HEK293 (cell line): Measurements from ENCODE around the gene LGALS7.
A peak's percentile ranks its signal among the peaks of the same experiment; 100 is the strongest.

Experiments
- CTCF ChIA-PET: fragments of 350-600 bp; formaldehyde crosslinking; extraction: SDS; loops from one replicate; lab custom pipeline; 2021; ENCODE audit warnings: antibody characterized with exemption; lab: Yijun Ruan, JAX
- POLR2A ChIA-PET: fragments of 300-600 bp; formaldehyde crosslinking; extraction: SDS; loops from one replicate; lab custom pipeline; 2020; ENCODE audit warnings: antibody characterized with exemption, inconsistent platforms; lab: Yijun Ruan, JAX
- H3K27ac ChIP-seq: fragments of 200-500 bp; sonication (Bioruptor generic); 2 replicates; pipeline ENCODE4 v1.5.1; 2014; ENCODE audit warnings: low read depth, low read length, control low read depth, inconsistent platforms; ENCODE audit errors: extremely low read depth
- H3K36me3 ChIP-seq, 2 experiments: fragments of 200-500 bp in 1 of 2; sonication (Bioruptor generic) in 1 of 2; 1 replicate in 1 of 2; 2 replicates in 1 of 2; pipeline ENCODE4 v1.5.1; 2014 to 2017; ENCODE audit warnings: inconsistent platforms in 2 of 2, low read length in 2 of 2; ENCODE audit not compliant: control insufficient read depth in 2 of 2, insufficient read depth in 1 of 2
- H3K4me1 ChIP-seq: fragments of 200-500 bp; sonication (Bioruptor generic); 2 replicates; pipeline ENCODE4 v1.5.1; 2014; ENCODE audit warnings: mild to moderate bottlenecking, low read length, inconsistent platforms; ENCODE audit not compliant: control insufficient read depth, insufficient read depth
- H3K4me3 ChIP-seq: 2 replicates; pipeline ENCODE4 v1.5.1; 2011; ENCODE audit warnings: low read depth, mild to moderate bottlenecking, control low read depth, low read length, moderate library complexity
- H3K9me3 ChIP-seq: fragments of 200-500 bp; sonication (Bioruptor generic); 2 replicates; pipeline ENCODE4 v1.5.1; 2014; ENCODE audit warnings: low read depth, low read length, inconsistent platforms; ENCODE audit not compliant: control insufficient read depth, insufficient read depth
- EGR2 ChIP-seq: fragments of 450-650 bp; formaldehyde crosslinking; IDR thresholded peaks from 2 replicates; pipeline ENCODE4 v1.5.1; 2016; ENCODE audit warnings: low read depth, missing biosample characterization, missing genetic modification characterization
- GLIS2 ChIP-seq: fragments of 450-650 bp; formaldehyde crosslinking; IDR thresholded peaks from 2 replicates; pipeline ENCODE4 v1.5.1; 2016; ENCODE audit warnings: missing biosample characterization, missing genetic modification characterization
- HIC1 ChIP-seq: fragments of 450-650 bp; formaldehyde crosslinking; IDR thresholded peaks from 2 replicates; pipeline ENCODE4 v1.5.1; 2016; ENCODE audit warnings: missing biosample characterization, missing genetic modification characterization
- ZBTB10 ChIP-seq: fragments of 450-650 bp; formaldehyde crosslinking; IDR thresholded peaks from 2 replicates; pipeline ENCODE4 v1.5.1; 2016; ENCODE audit warnings: missing biosample characterization, missing genetic modification characterization
- ZFHX2 ChIP-seq: fragments of 450-650 bp; formaldehyde crosslinking; conservative IDR thresholded peaks from 2 replicates; pipeline ENCODE4 v1.5.1; 2016; ENCODE audit warnings: missing biosample characterization, missing genetic modification characterization
- ZNF560 ChIP-seq: fragments of 450-650 bp; formaldehyde crosslinking; IDR thresholded peaks from 2 replicates; pipeline ENCODE4 v1.5.1; 2017; ENCODE audit warnings: missing biosample characterization, missing genetic modification characterization, borderline replicate concordance
- ZNF600 ChIP-seq: fragments of 450-650 bp; formaldehyde crosslinking; IDR thresholded peaks from 2 replicates; pipeline ENCODE4 v1.5.1; 2016; ENCODE audit warnings: missing biosample characterization, missing genetic modification characterization
- ZNF610 ChIP-seq: fragments of 450-650 bp; formaldehyde crosslinking; IDR thresholded peaks from 2 replicates; pipeline ENCODE4 v1.5.1; 2016; ENCODE audit warnings: missing biosample characterization, missing genetic modification characterization, borderline replicate concordance
- ZNF664 ChIP-seq: fragments of 450-650 bp; formaldehyde crosslinking; IDR thresholded peaks from 2 replicates; pipeline ENCODE4 v1.5.1; 2016; ENCODE audit warnings: missing biosample characterization, missing genetic modification characterization
- ZSCAN30 ChIP-seq: fragments of 450-650 bp; IDR thresholded peaks from 2 replicates; pipeline ENCODE4 v1.5.1; 2018; ENCODE audit warnings: missing biosample characterization, mild to moderate bottlenecking, missing genetic modification characterization, moderate library complexity
- ZSCAN5A ChIP-seq: fragments of 450-650 bp; formaldehyde crosslinking; IDR thresholded peaks from 2 replicates; pipeline ENCODE4 v1.5.1; 2016; ENCODE audit warnings: missing biosample characterization, missing genetic modification characterization
- TF ChIP-seq, protein P1 (sequence below): fragments of 450-650 bp; formaldehyde crosslinking; IDR thresholded peaks from 2 replicates; pipeline ENCODE4 v1.5.1; 2017; ENCODE audit warnings: missing biosample characterization, mild to moderate bottlenecking, missing genetic modification characterization, moderate library complexity
- TF ChIP-seq, protein P2 (sequence below): fragments of 450-650 bp; IDR thresholded peaks from 2 replicates; pipeline ENCODE4 v1.5.1; 2018; ENCODE audit warnings: missing biosample characterization, mild to moderate bottlenecking, missing genetic modification characterization
- TF ChIP-seq, protein P3 (sequence below): sonication (generic); formaldehyde crosslinking; IDR thresholded peaks from 2 replicates; pipeline ENCODE4 v1.8.1; 2022; ENCODE audit warnings: mild to moderate bottlenecking, moderate library complexity, missing genetic modification reagents

The LGALS7 gene

GRCh38 chr19:38726761-38727301 lies 46.5 kb downstream of the LGALS7 start:
- Histone ChIP-seq H3K27ac (peak overlapping the region; percentile 31; the same call in 1 of the 2 replicates), H3K36me3 (peaks cover 85 to 89% of the 10 kb centered on the region in 2 experiments), H3K9me3 (no peaks in the 10 kb centered on the region), H3K4me3 (no peak overlapping the region), H3K4me1 (no peaks in the 10 kb centered on the region)
- ChIA-PET CTCF (interaction anchor here (0.8 to 1.1 kb wide), 3 partner anchors 119 to 204 kb away, joined by 3 to 4 read pairs (median 3); partner anchors contain the start of genes MRPS12 and SARS2), POLR2A (interaction anchor here (0.7 to 2.0 kb wide), 4 partner anchors 8 to 204 kb away, joined by 4 to 5 read pairs (median 5); partner anchors contain the start of genes MRPS12 and SARS2)
- TF ChIP-seq ZNF600 (tag by site-specific recombination) = peak; percentile 58
- TF ChIP-seq ZSCAN5A (tag by site-specific recombination) = no peak
- no peak for TF ChIP-seq ZNF560
- peak; percentile 39; the same call in 1 of the 2 replicates for TF ChIP-seq HIC1 (tag by site-specific recombination)
- peak; percentile 94 for TF ChIP-seq EGR2 (tag by site-specific recombination)
- TF ChIP-seq GLIS2 (tag by site-specific recombination) = 0 out of 2 replicates have a peak, but pooled peaks have one; percentile 29
- peak; percentile 93 for TF ChIP-seq ZFHX2 (tag by site-specific recombination)
- TF ChIP-seq, protein P1, sequence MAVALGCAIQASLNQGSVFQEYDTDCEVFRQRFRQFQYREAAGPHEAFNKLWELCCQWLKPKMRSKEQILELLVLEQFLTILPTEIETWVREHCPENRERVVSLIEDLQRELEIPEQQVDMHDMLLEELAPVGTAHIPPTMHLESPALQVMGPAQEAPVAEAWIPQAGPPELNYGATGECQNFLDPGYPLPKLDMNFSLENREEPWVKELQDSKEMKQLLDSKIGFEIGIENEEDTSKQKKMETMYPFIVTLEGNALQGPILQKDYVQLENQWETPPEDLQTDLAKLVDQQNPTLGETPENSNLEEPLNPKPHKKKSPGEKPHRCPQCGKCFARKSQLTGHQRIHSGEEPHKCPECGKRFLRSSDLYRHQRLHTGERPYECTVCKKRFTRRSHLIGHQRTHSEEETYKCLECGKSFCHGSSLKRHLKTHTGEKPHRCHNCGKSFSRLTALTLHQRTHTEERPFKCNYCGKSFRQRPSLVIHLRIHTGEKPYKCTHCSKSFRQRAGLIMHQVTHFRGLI (tag by site-specific recombination) = no peak
- no peak for TF ChIP-seq ZBTB10 (tag by site-specific recombination)
- TF ChIP-seq ZSCAN30 (tag by site-specific recombination) = no peak

GRCh38 chr19:38726284-38726673 lies 47.0 kb downstream of the LGALS7 start:
- no peaks in the 10 kb centered on the region for H3K9me3 ChIP-seq
- H3K4me1 ChIP-seq = no peaks in the 10 kb centered on the region
- POLR2A ChIA-PET = interaction anchor here (0.7 to 6.2 kb wide), 6 partner anchors 8 to 204 kb away, joined by 4 to 46 read pairs (median 5); partner anchors contain the start of genes ACTN4, MRPS12 and SARS2
- CTCF ChIA-PET = interaction anchor here (0.5 to 1.2 kb wide), 6 partner anchors 9 to 1396 kb away, joined by 3 to 6 read pairs (median 4); partner anchors contain the start of genes MRPS12 and SARS2
- H3K27ac ChIP-seq = peak overlapping the region; percentile 31; the same call in 1 of the 2 replicates
- no peak overlapping the region for H3K4me3 ChIP-seq
- TF ChIP-seq ZNF610 (tag by site-specific recombination) = no peak
- TF ChIP-seq, protein P2, sequence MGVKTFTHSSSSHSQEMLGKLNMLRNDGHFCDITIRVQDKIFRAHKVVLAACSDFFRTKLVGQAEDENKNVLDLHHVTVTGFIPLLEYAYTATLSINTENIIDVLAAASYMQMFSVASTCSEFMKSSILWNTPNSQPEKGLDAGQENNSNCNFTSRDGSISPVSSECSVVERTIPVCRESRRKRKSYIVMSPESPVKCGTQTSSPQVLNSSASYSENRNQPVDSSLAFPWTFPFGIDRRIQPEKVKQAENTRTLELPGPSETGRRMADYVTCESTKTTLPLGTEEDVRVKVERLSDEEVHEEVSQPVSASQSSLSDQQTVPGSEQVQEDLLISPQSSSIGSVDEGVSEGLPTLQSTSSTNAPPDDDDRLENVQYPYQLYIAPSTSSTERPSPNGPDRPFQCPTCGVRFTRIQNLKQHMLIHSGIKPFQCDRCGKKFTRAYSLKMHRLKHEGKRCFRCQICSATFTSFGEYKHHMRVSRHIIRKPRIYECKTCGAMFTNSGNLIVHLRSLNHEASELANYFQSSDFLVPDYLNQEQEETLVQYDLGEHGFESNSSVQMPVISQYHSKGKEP = no peak
- no peak for TF ChIP-seq EGR2 (tag by site-specific recombination)
- TF ChIP-seq ZNF664 (tag by site-specific recombination) = no peak
- TF ChIP-seq, protein P3, sequence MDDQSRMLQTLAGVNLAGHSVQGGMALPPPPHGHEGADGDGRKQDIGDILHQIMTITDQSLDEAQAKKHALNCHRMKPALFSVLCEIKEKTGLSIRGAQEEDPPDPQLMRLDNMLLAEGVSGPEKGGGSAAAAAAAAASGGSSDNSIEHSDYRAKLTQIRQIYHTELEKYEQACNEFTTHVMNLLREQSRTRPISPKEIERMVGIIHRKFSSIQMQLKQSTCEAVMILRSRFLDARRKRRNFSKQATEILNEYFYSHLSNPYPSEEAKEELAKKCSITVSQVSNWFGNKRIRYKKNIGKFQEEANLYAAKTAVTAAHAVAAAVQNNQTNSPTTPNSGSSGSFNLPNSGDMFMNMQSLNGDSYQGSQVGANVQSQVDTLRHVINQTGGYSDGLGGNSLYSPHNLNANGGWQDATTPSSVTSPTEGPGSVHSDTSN (CRISPR knock-in tag) = no peak
- peaks cover 82 to 89% of the 10 kb centered on the region in 2 experiments for H3K36me3 ChIP-seq
